OCI-LY3 (cell line): Measurements from ENCODE around the gene SLC9A2.

Experiments used
- H2AFZ ChIP-seq: fragments of 200-600, 300-600 bp; shearing (Covaris generic); 2 replicates; pipeline ENCODE4 v1.6.0; 2014; ENCODE audit warnings: antibody characterized with exemption, low read depth, low read length
- H3K27ac ChIP-seq: fragments of 200-600, 300-600 bp; sonication (generic); 2 replicates; pipeline ENCODE4 v1.5.1; 2014; ENCODE audit warnings: mild to moderate bottlenecking, low read length, moderate library complexity, mixed read lengths
- H3K27me3 ChIP-seq: fragments of 200-600, 300-600 bp; sonication (generic); 2 replicates; pipeline ENCODE4 v1.6.1; 2014; ENCODE audit warnings: low read depth, low read length, mixed read lengths
- H3K36me3 ChIP-seq: fragments of 200-600, 300-600 bp; sonication (generic); replicated peaks from 2 replicates; pipeline ENCODE3; 2014; ENCODE audit warnings: low read depth, low read length, mixed read lengths
- H3K4me1 ChIP-seq: fragments of 300-600, 200-600 bp; sonication (generic); 2 replicates; pipeline ENCODE4 v1.6.1; 2014; ENCODE audit warnings: low read length, mixed read lengths
- H3K4me2 ChIP-seq: fragments of 200-600, 300-600 bp; sonication (generic); 2 replicates; pipeline ENCODE4 v1.6.1; 2014; ENCODE audit warnings: low read length, mixed read lengths
- H3K4me3 ChIP-seq: fragments of 300-600, 200-600 bp; sonication (generic); 2 replicates; pipeline ENCODE4 v1.5.1; 2014; ENCODE audit warnings: antibody characterized with exemption, mild to moderate bottlenecking, low read length, moderate library complexity
- H3K79me2 ChIP-seq: fragments of 300-600, 200-600 bp; shearing (Covaris generic); 2 replicates; pipeline ENCODE4 v1.6.1; 2014; ENCODE audit warnings: mild to moderate bottlenecking, low read length, mixed read lengths
- H3K9ac ChIP-seq: fragments of 300-600, 200-600 bp; shearing (Covaris generic); 2 replicates; pipeline ENCODE4 v1.6.0; 2014; ENCODE audit warnings: mild to moderate bottlenecking, low read length, moderate library complexity
- H3K9me3 ChIP-seq: fragments of 200-600, 300-600 bp; shearing (Covaris generic); 2 replicates; pipeline ENCODE4 v1.6.1; 2014; ENCODE audit warnings: low read length, mixed read lengths; ENCODE audit not compliant: insufficient read depth
- H4K20me1 ChIP-seq: fragments of 200-600, 300-600 bp; sonication (generic); 2 replicates; pipeline ENCODE4 v1.6.1; 2016; ENCODE audit warnings: low read length, mixed read lengths; ENCODE audit not compliant: insufficient read depth
- CTCF ChIP-seq: fragments of 200-600, 300-600 bp; sonication (generic); IDR thresholded peaks from 2 replicates; pipeline ENCODE4 v1.5.1; 2014; ENCODE audit warnings: antibody characterized with exemption, low read length, low read depth
- EZH2phosphoT487 ChIP-seq: fragments of 200-600 bp; shearing (Covaris generic); IDR thresholded peaks from 2 replicates; pipeline ENCODE4 v1.6.1; 2018; ENCODE audit warnings: antibody characterized with exemption, mixed run types, low read depth

The SLC9A2 gene

GRCh38 chr2:102604769-102605168 is 14.6 kb upstream of the SLC9A2 start:
- Histone ChIP-seq H3K4me2 (no peak overlapping the region), H3K27ac (no peak overlapping the region), H4K20me1 (no peaks in the 10 kb centered on the region), H3K9me3 (no peaks in the 10 kb centered on the region), H3K4me1 (no peaks in the 10 kb centered on the region), H3K4me3 (no peak overlapping the region), H3K79me2 (no peaks in the 10 kb centered on the region), H3K27me3 (no peaks in the 10 kb centered on the region), H3K9ac (no peak overlapping the region), H3K36me3 (no peaks in the 10 kb centered on the region), H2AFZ (no peak overlapping the region; the same call in 1 of the 2 replicates)
- TF ChIP-seq CTCF (no peak), EZH2phosphoT487 (no peak)

GRCh38 chr2:102606353-102606752 is 13.0 kb upstream of the SLC9A2 start:
- Histone ChIP-seq H3K9ac (no peak overlapping the region), H3K27me3 (no peaks in the 10 kb centered on the region), H3K9me3 (no peaks in the 10 kb centered on the region), H3K4me3 (no peak overlapping the region), H3K36me3 (no peaks in the 10 kb centered on the region), H3K27ac (no peak overlapping the region), H3K4me1 (no peaks in the 10 kb centered on the region), H3K4me2 (no peak overlapping the region), H2AFZ (no peak overlapping the region), H3K79me2 (no peaks in the 10 kb centered on the region), H4K20me1 (no peaks in the 10 kb centered on the region)
- TF ChIP-seq EZH2phosphoT487 (no peak), CTCF (no peak)

GRCh38 chr2:102615620-102616436 is 3.5 kb upstream of the SLC9A2 start:
- H3K27me3 ChIP-seq = 0 out of 2 replicates have a peak, but pooled peaks cover 3% of the 10 kb centered on the region

More at GRCh38 chr2:102615620-102616436, 3.5 kb upstream of the SLC9A2 start:
- Histone ChIP-seq H2AFZ (no peak overlapping the region), H3K79me2 (no peaks in the 10 kb centered on the region), H3K9me3 (no peaks in the 10 kb centered on the region), H3K9ac (no peak overlapping the region), H3K36me3 (no peaks in the 10 kb centered on the region), H3K4me1 (peaks cover 23% of the 10 kb centered on the region), H3K4me2 (no peak overlapping the region), H3K27ac (no peak overlapping the region), H4K20me1 (no peaks in the 10 kb centered on the region), H3K4me3 (no peak overlapping the region)
- peak; percentile 93 for TF ChIP-seq CTCF
- TF ChIP-seq EZH2phosphoT487 = no peak
